Liver (tissue), 9 donors: ENCODE results near the gene ARHGEF3. TPM values are rescaled to one million over a fixed set of nuclear protein-coding genes. Genes with fewer than 3 reads are reported as not detected.

ENCODE experiments used
- DNase-seq: peaks from one replicate; pipeline ENCODE4 v3.0.0-alpha.2; 2017; ENCODE audit warnings: low spot score
- H3K27ac ChIP-seq, 2 donors: one replicate each; pipeline ENCODE4 v1.7.0; 2013; ENCODE audit warnings: inconsistent platforms in 2 of 2, low read length in 2 of 2, control low read depth in 1 of 2, low read depth in 1 of 2, mild to moderate bottlenecking in 1 of 2
- H3K27me3 ChIP-seq, 4 donors: one replicate each; pipeline versions ENCODE4 v1.6.1 to v1.7.0; 2013; ENCODE audit warnings: low read length in 3 of 4, inconsistent platforms in 1 of 4, mild to moderate bottlenecking in 1 of 4, moderate library complexity in 1 of 4; ENCODE audit not compliant: control insufficient read depth in 4 of 4, insufficient read depth in 4 of 4
- H3K36me3 ChIP-seq, 4 donors: one replicate each; pipeline versions ENCODE4 v1.6.1 to v1.7.0; 2013; ENCODE audit warnings: low read length in 3 of 4, mild to moderate bottlenecking in 3 of 4, low read depth in 1 of 4, moderate library complexity in 1 of 4; ENCODE audit not compliant: control insufficient read depth in 4 of 4, insufficient read depth in 3 of 4
- H3K4me1 ChIP-seq, 4 donors: one replicate each; pipeline versions ENCODE4 v1.6.1 to v1.7.0; 2013; ENCODE audit warnings: low read length in 3 of 4, mild to moderate bottlenecking in 3 of 4, moderate library complexity in 1 of 4; ENCODE audit not compliant: control insufficient read depth in 4 of 4, insufficient read depth in 4 of 4
- H3K4me3 ChIP-seq, 3 donors: one replicate each; pipeline versions ENCODE4 v1.6.1 to v1.7.0; 2013; ENCODE audit warnings: low read length in 3 of 3, control low read depth in 1 of 3, low read depth in 1 of 3, mild to moderate bottlenecking in 1 of 3
- H3K9ac ChIP-seq, 2 donors: one replicate each; pipeline ENCODE4 v1.7.0; 2013; ENCODE audit warnings: low read length in 2 of 2, mild to moderate bottlenecking in 2 of 2, moderate library complexity in 2 of 2, control low read depth in 1 of 2, low read depth in 1 of 2
- H3K9me3 ChIP-seq, 4 donors: one replicate each; pipeline versions ENCODE4 v1.6.1 to v1.7.0; 2013; ENCODE audit warnings: low read length in 3 of 4; ENCODE audit not compliant: control insufficient read depth in 4 of 4
- CTCF ChIP-seq: fragments of 150-350 bp; IDR thresholded peaks from 2 replicates; pipeline ENCODE4 v1.5.1; 2017; ENCODE audit warnings: improper control_type of control experiment, low read depth, low read length; ENCODE audit not compliant: missing input control
- EGR1 ChIP-seq, 2 donors: IDR thresholded peaks; 2 replicates each; pipeline ENCODE4 v1.6.1; 2016 to 2018; ENCODE audit warnings: antibody characterized with exemption in 2 of 2, low read depth in 2 of 2
- FOXA1 ChIP-seq: IDR thresholded peaks from 2 replicates; pipeline ENCODE4 v1.6.1; 2016; ENCODE audit warnings: antibody characterized with exemption
- FOXA2 ChIP-seq: IDR thresholded peaks from 2 replicates; pipeline ENCODE4 v1.6.1; 2016; ENCODE audit warnings: antibody characterized with exemption
- GABPA ChIP-seq, 2 donors: IDR thresholded peaks in 1 of 2; conservative IDR thresholded peaks in 1 of 2; 2 replicates each; pipeline ENCODE4 v1.6.1; 2016; ENCODE audit warnings: antibody characterized with exemption in 2 of 2, mild to moderate bottlenecking in 1 of 2, moderate library complexity in 1 of 2
- HNF4A ChIP-seq, 2 donors: conservative IDR thresholded peaks; 2 replicates each; pipeline ENCODE4 v1.6.1; 2016; ENCODE audit warnings: antibody characterized with exemption in 2 of 2, mild to moderate bottlenecking in 2 of 2
- HNF4G ChIP-seq: IDR thresholded peaks from 2 replicates; pipeline ENCODE4 v1.6.1; 2016; ENCODE audit warnings: antibody characterized with exemption
- JUND ChIP-seq, 2 donors: IDR thresholded peaks; 2 replicates each; pipeline ENCODE4 v1.6.1; 2016; ENCODE audit warnings: antibody characterized with exemption in 2 of 2
- NR2F2 ChIP-seq: IDR thresholded peaks from 2 replicates; pipeline ENCODE4 v1.6.1; 2016; ENCODE audit warnings: antibody characterized with exemption
- RAD21 ChIP-seq, 2 donors: IDR thresholded peaks; 2 replicates each; pipeline ENCODE4 v1.6.1; 2016; ENCODE audit warnings: antibody characterized with exemption in 2 of 2, mild to moderate bottlenecking in 2 of 2
- REST ChIP-seq: IDR thresholded peaks from 2 replicates; pipeline ENCODE4 v1.6.1; 2016; ENCODE audit warnings: antibody characterized with exemption, mild to moderate bottlenecking
- RXRA ChIP-seq, 2 donors: IDR thresholded peaks; 2 replicates each; pipeline ENCODE4 v1.6.1; 2017 to 2018; ENCODE audit warnings: antibody characterized with exemption in 2 of 2, mild to moderate bottlenecking in 1 of 2
- SP1 ChIP-seq: IDR thresholded peaks from 2 replicates; pipeline ENCODE4 v1.6.1; 2018; ENCODE audit warnings: antibody characterized with exemption, mild to moderate bottlenecking
- TAF1 ChIP-seq: conservative IDR thresholded peaks from 2 replicates; pipeline ENCODE4 v1.6.1; 2016; ENCODE audit warnings: antibody characterized with exemption, mild to moderate bottlenecking
- YY1 ChIP-seq: IDR thresholded peaks from 2 replicates; pipeline ENCODE4 v1.6.1; 2016; ENCODE audit warnings: antibody characterized with exemption, mild to moderate bottlenecking
- WGBS: extraction: QIAGEN DNeasy Blood & Tissue Kit; methylation state at CpG from one replicate; pipeline ENCODE4 v1.1.7; 2013; 5-methylcytosine and 5-hydroxymethylcytosine counted together
- polyA plus RNA-seq, 2 donors: library from polyadenylated mRNA; stranded (reverse) in 1 of 2; unstranded in 1 of 2; fragments of 200-250 nt in 1 of 2; fragments of >200 nt in 1 of 2; fragmentation: Nextera tagmentation in 1 of 2; extraction: Ambion mirVana in 1 of 2; gene quantifications; one replicate each; pipeline versions ENCODE4 v1.2.1 to v1.2.3, GENCODE V29; 2013 to 2015
- total RNA-seq, 2 donors: library from RNA; depleted of rRNA; stranded (reverse); fragments of >200 nt; gene quantifications; one replicate each; pipeline ENCODE4 v1.2.3, GENCODE V29; 2014
- TF ChIP-seq, protein P1 (sequence below): IDR thresholded peaks from 2 replicates; pipeline ENCODE4 v1.6.1; 2016; ENCODE audit warnings: antibody characterized with exemption
- TF ChIP-seq, protein P2 (sequence below): IDR thresholded peaks from 2 replicates; pipeline ENCODE4 v1.6.1; 2016; ENCODE audit warnings: antibody characterized with exemption
- TF ChIP-seq, protein P3 (sequence below): IDR thresholded peaks from 2 replicates; pipeline ENCODE4 v1.6.1; 2016; ENCODE audit warnings: antibody characterized with exemption
- donor health status: healthy.
- donor health status: healthy.
- donor health status: healthy.
- donor health status: healthy.
- donor health status: healthy.

Gene ARHGEF3
- total and polyA plus RNA-seq, 4 donors, result 1.6 to 7.9 (median 2.0) TPM

DNA sequence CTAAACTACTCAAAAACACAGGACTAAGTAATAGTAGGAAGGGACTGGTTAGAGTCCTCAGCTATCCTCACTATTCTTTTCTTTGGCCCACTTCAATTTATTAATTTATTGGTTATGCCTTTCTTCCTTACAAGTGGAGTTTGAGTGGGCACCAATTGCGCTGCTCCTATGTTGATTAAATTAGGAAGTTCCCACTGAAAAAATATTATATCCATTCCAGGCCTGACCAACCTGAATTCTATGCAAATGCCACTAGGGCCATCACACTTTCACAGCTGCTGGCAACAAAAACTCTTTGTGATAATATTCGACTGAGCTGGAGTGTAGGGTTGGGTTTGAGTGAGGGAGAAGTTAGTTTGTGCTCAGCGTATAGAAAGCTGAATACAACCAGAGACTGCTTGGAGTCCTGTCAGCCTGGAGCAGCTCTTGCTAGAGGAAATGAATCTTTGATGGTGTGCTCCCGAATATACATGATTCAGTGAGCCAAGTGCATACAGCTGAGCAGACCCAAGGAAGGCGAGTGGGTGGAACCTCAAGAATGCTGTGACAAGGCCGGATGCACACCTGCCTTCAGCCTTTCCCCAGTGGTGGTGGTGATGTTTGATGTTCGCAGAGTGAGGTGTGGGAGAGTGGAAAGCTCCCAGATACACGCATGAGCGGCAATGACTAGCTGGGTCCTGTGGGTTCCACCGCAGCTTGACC, 1.5 kb downstream of the ARHGEF3 start:
- Histone ChIP-seq H3K4me1 (peaks cover 0 to 19% (median 13%) of the 10 kb centered on the region in 4 donors), H3K27me3 (no peaks in the 10 kb centered on the region), H3K27ac (no peak overlapping the region), H3K9me3 (no peaks in the 10 kb centered on the region), H3K4me3 (peak overlapping the region in 2 of 3 donors; percentile 2 to 64), H3K9ac (peak overlapping the region; percentile 5 to 55), H3K36me3 (no peaks in the 10 kb centered on the region)
- WGBS, result 75% methylated on average over 10 of the region's 10 CpGs
- TF ChIP-seq GABPA (IDR thresholded peaks at IDR 0.05 in 1 of 2, conservative IDR thresholded peaks at IDR 0.05 in 1 of 2) (no peak), CTCF (no peak), FOXA1 (no peak)
- TF ChIP-seq, protein P1, sequence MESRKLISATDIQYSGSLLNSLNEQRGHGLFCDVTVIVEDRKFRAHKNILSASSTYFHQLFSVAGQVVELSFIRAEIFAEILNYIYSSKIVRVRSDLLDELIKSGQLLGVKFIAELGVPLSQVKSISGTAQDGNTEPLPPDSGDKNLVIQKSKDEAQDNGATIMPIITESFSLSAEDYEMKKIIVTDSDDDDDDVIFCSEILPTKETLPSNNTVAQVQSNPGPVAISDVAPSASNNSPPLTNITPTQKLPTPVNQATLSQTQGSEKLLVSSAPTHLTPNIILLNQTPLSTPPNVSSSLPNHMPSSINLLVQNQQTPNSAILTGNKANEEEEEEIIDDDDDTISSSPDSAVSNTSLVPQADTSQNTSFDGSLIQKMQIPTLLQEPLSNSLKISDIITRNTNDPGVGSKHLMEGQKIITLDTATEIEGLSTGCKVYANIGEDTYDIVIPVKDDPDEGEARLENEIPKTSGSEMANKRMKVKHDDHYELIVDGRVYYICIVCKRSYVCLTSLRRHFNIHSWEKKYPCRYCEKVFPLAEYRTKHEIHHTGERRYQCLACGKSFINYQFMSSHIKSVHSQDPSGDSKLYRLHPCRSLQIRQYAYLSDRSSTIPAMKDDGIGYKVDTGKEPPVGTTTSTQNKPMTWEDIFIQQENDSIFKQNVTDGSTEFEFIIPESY, result no peak
- DNase-seq, result no peak

DNA sequence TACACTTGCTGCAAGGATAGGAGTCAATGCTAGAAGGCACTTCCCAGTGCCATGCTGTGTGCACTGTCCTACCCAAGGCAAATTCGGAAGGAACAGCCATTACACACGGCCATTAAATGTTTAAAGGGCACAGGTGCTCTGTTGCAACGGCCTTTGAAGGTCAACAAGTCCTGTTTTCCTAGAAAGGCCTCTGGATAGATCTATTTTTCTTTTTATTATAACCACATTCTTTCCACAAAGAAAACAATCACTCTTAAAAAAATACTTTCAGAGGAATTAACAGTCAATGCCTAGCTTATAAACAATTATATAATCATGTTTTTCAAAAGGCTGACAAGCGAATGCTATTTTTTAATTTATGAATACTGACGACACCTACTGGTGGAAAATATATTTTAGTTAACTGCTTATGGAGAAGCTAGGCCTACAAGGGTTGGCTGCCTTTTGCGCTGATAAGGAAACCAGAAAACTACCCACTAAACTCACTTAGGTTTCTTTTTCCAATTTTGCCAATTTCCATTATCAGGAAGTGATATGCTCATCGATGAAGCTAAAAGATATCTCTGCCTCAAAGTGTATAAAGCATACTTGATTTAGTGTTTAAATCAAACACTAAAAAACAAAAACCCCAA, 2.4 kb downstream of the ARHGEF3 start:
- H3K9ac ChIP-seq, result peak overlapping the region; percentile 33 to 55

More for the DNA sequence above, 2.4 kb downstream of the ARHGEF3 start:
- no peaks in the 10 kb centered on the region for H3K36me3 ChIP-seq
- H3K27ac ChIP-seq, result peak overlapping the region in 1 of 2 donors; percentile 6
- H3K4me1 ChIP-seq, result peaks cover 0 to 19% (median 13%) of the 10 kb centered on the region in 4 donors
- DNase-seq, result no peak
- no peaks in the 10 kb centered on the region for H3K27me3 ChIP-seq
- TF ChIP-seq TAF1 (no peak), NR2F2 (no peak), RAD21 (IDR thresholded peaks at IDR 0.05) (peak; percentile 74 to 78), HNF4A (conservative IDR thresholded peaks at IDR 0.05) (peak in 1 of 2 donors; percentile 13), CTCF (peak; percentile 53), FOXA2 (no peak), FOXA1 (no peak), SP1 (no peak), REST (no peak), JUND (IDR thresholded peaks at IDR 0.05) (no peak), EGR1 (IDR thresholded peaks at IDR 0.05; ENCODE audit: low read depth in 2 of 2) (no peak), GABPA (IDR thresholded peaks at IDR 0.05 in 1 of 2, conservative IDR thresholded peaks at IDR 0.05 in 1 of 2) (no peak), YY1 (peak; percentile 88), HNF4G (no peak), RXRA (IDR thresholded peaks at IDR 0.05) (peak; percentile 7 to 22)
- TF ChIP-seq, protein P2, sequence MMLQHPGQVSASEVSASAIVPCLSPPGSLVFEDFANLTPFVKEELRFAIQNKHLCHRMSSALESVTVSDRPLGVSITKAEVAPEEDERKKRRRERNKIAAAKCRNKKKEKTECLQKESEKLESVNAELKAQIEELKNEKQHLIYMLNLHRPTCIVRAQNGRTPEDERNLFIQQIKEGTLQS, result no peak
- TF ChIP-seq, protein P3, sequence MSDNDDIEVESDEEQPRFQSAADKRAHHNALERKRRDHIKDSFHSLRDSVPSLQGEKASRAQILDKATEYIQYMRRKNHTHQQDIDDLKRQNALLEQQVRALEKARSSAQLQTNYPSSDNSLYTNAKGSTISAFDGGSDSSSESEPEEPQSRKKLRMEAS, result peak; percentile 17
- TF ChIP-seq, protein P1, result no peak
- no peaks in the 10 kb centered on the region for H3K9me3 ChIP-seq
- WGBS, result 11% methylated on average over 7 of the region's 7 CpGs
- H3K4me3 ChIP-seq, result peak overlapping the region in 1 of 3 donors; percentile 46
